ENCODE data around the gene ANKUB1.

DNA sequence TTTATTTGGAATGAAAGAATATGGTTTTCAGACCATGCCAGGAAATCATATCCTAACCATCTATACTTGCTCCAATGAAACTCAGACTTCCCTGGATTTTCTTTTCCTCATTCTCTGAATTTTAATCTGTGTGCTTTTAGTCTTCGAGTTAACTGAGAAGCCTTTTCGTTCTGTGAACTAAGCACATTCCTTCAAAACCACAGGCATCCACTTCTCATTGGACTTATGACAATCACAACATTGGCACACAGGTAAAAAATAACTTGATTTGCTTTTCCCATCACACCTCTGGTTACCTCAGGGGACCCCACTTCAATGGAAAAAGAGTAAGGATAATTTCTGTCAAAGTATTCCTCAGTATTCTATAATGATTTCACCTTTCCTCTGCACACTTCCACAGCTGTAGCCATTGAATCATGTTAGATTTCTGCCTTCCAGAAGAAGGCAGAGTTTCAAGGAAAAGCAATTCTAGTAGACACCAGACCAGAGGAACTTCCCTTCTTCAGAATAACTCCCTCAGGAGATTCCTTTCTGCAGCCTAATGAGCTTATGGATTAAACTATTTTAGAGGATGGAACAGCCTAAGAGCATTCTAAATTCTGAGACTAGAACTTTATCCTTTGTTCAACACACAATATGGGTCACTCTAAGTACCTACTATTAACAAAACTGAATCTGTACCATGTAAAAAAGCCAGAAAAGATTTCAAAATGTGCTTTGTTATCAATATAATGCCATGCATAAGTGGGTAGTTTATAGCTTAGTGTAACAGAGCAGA, 56.0 kb downstream of the ANKUB1 start:
- TF ChIP-seq POLR2A (IDR thresholded peaks at IDR 0.05): no peak
- TF ChIP-seq, protein P1, sequence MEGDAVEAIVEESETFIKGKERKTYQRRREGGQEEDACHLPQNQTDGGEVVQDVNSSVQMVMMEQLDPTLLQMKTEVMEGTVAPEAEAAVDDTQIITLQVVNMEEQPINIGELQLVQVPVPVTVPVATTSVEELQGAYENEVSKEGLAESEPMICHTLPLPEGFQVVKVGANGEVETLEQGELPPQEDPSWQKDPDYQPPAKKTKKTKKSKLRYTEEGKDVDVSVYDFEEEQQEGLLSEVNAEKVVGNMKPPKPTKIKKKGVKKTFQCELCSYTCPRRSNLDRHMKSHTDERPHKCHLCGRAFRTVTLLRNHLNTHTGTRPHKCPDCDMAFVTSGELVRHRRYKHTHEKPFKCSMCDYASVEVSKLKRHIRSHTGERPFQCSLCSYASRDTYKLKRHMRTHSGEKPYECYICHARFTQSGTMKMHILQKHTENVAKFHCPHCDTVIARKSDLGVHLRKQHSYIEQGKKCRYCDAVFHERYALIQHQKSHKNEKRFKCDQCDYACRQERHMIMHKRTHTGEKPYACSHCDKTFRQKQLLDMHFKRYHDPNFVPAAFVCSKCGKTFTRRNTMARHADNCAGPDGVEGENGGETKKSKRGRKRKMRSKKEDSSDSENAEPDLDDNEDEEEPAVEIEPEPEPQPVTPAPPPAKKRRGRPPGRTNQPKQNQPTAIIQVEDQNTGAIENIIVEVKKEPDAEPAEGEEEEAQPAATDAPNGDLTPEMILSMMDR (IDR thresholded peaks at IDR 0.05): no peak

Data from right lobe of liver (tissue), 4 donors.